Erythroblast (primary cell): ENCODE results near the gene GKN1.

ENCODE experiments used
- DNase-seq, 2 experiments: peaks; one replicate each; lab custom pipeline; 2025; lab: John Stamatoyannopoulos, UW
- GATA1 ChIP-seq: IDR thresholded peaks from 2 replicates; pipeline ENCODE4 v1.6.1; 2011; ENCODE audit warnings: low read depth, mild to moderate bottlenecking, control low read depth, low read length, moderate library complexity
- POLR2A ChIP-seq: IDR thresholded peaks from 2 replicates; pipeline ENCODE4 v1.6.1; 2011; ENCODE audit warnings: mild to moderate bottlenecking, low read length

GKN1 gene

GRCh38 chr2:68974251-68974650 is at the start of gene GKN1:
Gene GKN1, plus strand, starts transcription at chr2:68974636. Its CDS starts 42 bp downstream, at chr2:68974678.
- TF ChIP-seq GATA1 (no peak), POLR2A (no peak)
- DNase-seq, result no peak

- DNase-seq, result peak; percentile 52 to 68
- TF ChIP-seq GATA1, result no peak
- TF ChIP-seq POLR2A, result no peak
Measured at GRCh38 chr2:68925295-68925896, 49.0 kb upstream of the GKN1 start.

- no peak for TF ChIP-seq POLR2A
- no peak for TF ChIP-seq GATA1
- no peak for DNase-seq
Measured at GRCh38 chr2:68926796-68927195, 47.6 kb upstream of the GKN1 start.

- DNase-seq, result no peak
- TF ChIP-seq POLR2A (no peak), GATA1 (no peak)
Measured at GRCh38 chr2:68931149-68931711, 43.2 kb upstream of the GKN1 start.

GRCh38 chr2:68931799-68932198 is 42.6 kb upstream of the GKN1 start:
- no peak for TF ChIP-seq POLR2A
- TF ChIP-seq GATA1, result no peak
- no peak for DNase-seq

GRCh38 chr2:68932402-68932801 is 42.0 kb upstream of the GKN1 start:
- no peak for DNase-seq
- no peak for TF ChIP-seq GATA1
- no peak for TF ChIP-seq POLR2A

GRCh38 chr2:68934021-68934420 is 40.4 kb upstream of the GKN1 start:
- TF ChIP-seq POLR2A, result no peak
- TF ChIP-seq GATA1, result no peak
- no peak for DNase-seq

GRCh38 chr2:68935471-68935870 is 39.0 kb upstream of the GKN1 start:
- no peak for DNase-seq
- TF ChIP-seq POLR2A (no peak), GATA1 (no peak)

- TF ChIP-seq POLR2A, result no peak
- TF ChIP-seq GATA1, result no peak
- no peak for DNase-seq
Measured at GRCh38 chr2:68936427-68936826, 38.0 kb upstream of the GKN1 start.

GRCh38 chr2:68936889-68937288 is 37.5 kb upstream of the GKN1 start:
- no peak for DNase-seq
- TF ChIP-seq POLR2A, result no peak
- no peak for TF ChIP-seq GATA1

- TF ChIP-seq GATA1 (no peak), POLR2A (no peak)
- no peak for DNase-seq
Measured at GRCh38 chr2:68937346-68938055, 36.9 kb upstream of the GKN1 start.

GRCh38 chr2:68938938-68939337 is 35.5 kb upstream of the GKN1 start:
- DNase-seq, result no peak
- no peak for TF ChIP-seq POLR2A
- TF ChIP-seq GATA1, result no peak

GRCh38 chr2:68939962-68940361 is 34.5 kb upstream of the GKN1 start:
- no peak for DNase-seq
- TF ChIP-seq GATA1 (no peak), POLR2A (no peak)

- DNase-seq, result no peak
- no peak for TF ChIP-seq GATA1
- no peak for TF ChIP-seq POLR2A
Measured at GRCh38 chr2:68940369-68940768, 34.1 kb upstream of the GKN1 start.
